Measurements from ENCODE around the gene ZNF497.

The ZNF497 gene

DNA sequence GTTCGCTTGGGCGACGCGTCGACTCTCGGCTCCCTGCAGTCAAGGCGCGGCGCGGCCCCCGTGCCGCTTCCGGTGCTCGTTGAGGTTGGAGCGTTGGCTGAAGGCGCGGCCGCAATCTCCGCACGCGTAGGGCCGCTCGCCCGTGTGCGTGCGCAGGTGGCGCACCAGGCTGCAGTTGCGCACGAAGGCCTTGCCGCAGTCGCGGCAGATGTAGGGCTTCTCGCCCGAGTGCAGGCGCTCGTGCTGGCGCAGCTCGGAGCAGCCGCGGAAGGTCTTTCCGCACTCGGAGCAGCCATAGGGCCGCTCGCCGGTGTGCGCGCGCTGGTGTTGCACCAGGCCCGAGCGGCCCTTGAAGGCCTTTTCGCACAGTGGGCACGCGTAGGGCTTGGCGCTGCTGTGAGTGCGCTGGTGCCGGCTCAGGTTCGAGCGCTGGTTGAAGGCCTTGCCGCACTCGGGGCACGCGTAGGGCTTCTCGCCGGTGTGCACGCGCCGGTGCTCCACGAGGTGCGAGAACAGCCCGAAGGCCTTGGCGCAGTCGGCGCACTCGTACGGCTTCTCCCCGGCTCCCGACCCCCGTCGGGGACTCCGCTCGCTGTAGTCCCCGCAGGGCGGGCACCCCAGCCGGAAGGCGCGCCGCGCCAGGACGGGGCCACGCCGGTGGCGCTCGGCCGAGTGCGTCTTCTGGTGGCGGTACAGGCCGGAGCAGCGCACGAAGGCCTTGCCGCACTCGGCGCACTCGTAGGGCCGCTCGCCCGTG, 5.3 kb upstream of the ZNF497 start:
- DNase-seq (ENCODE audit: low spot score), result no peak

DNA sequence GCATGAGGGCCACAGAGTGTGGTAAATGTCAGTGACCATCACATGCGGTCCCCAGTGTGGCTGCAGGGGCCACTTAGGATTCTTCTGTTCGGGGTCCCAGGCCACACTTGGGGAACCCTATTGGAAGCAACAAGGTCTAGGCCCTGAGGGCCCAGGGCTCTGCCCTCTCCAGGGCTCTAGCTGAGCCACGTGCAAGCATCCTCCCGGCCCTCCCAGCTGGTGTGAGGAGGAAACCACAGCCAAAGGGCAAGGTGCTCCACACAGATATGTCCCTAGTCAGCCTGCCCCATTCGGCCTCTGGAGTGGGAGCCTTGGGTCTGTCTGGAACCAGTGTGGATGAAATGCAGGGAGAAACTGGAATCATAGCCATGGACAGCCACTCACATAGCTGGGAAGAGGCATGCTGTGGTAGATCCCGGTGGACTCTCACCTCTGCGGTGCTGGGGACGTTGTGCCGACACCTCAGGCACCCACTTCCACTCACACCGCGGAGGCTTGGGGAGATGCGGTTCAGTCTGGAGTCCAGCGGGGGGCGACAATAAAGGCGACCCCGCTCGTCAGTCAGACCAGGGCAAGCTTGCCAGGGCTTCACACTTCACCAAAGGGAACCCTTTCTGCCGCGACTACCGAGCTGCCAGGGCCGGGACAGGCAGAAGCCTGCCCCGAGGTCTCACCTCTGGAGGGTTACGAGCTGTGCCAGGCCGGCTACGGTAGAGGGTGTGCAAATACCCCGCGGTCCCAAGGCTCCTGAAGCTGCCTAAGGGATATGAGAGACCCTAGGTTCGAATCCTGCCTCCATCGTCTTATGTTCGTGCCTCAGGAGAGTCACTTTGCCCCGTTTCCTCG, 4.3 kb upstream of the ZNF497 start:
- no peak for DNase-seq (ENCODE audit: low spot score)

DNA sequence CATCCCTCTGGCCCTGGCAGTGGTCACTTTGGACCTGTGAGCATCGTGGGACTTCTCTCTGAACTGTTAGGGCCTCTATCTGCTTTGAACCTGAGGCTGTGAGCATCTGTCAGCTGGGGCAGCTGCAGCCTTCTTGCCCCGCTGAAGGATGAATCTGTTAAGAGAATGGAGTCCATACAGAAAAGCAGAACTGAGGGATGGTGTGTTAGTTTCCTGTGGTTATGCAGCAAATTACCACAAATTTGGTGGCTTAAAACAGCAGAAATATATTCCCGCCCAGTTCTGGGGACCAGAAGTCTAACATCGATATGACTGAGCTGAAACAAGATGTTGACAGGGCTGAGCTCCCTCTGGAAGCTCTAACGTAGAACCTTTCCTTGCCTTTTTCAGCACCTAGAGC, 1.6 kb upstream of the ZNF497 start:
- no peak for DNase-seq (ENCODE audit: low spot score)

- no peak for DNase-seq (ENCODE audit: low spot score)
Observed at GRCh38 chr19:58361900-58362271, 665 bp downstream of the ZNF497 start.

- no peak for DNase-seq (ENCODE audit: low spot score)
Observed at GRCh38 chr19:58357481-58358145, 4.9 kb downstream of the ZNF497 start.

- DNase-seq (ENCODE audit: low spot score), result peak; percentile 23
Observed at GRCh38 chr19:58356766-58357480, 5.6 kb downstream of the ZNF497 start.

DNA sequence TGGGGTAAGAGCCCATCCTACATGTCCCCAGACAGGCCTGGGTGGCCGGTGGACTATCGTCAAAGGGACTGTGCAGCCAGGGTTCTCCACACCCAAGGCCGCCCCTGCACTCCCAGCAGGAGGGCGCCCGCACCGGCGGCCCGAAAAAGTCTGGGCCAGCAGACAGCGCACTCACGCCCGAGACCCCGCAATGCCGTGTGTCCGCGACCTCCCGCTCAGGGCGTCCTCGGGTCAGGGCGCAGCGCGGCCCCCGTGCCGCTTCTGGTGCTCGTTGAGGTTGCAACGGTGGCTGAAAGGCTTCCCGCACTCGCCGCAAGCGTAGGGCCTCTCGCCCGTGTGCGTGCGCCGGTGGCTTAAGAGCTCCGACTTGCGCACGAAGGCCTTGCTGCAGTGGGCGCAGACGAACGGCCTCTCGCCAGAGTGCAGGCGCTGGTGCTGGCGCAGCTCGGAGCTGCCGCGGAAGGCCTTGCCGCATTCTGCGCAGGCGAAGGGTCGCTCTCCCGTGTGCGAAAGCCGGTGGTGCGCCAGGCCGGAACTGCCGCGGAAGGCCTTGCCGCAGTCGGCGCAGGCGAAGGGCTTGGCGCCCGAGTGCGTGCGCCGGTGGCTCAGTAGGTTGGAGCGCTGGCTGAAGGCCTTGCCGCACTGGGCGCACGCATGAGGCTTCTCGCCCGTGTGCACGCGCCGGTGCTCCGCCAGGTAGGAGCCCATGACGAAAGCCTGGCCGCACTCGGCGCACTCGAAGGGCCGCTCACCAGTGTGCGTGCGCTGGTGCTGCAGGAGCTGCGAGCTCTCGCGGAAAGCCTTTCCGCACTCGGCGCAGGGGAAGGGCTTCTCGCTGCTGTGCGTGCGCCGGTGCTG, 6.4 kb downstream of the ZNF497 start:
- peak; percentile 31 for DNase-seq (ENCODE audit: low spot score)

- DNase-seq (ENCODE audit: low spot score), result no peak
Observed at GRCh38 chr19:58355215-58355796, 7.2 kb downstream of the ZNF497 start.

DNA sequence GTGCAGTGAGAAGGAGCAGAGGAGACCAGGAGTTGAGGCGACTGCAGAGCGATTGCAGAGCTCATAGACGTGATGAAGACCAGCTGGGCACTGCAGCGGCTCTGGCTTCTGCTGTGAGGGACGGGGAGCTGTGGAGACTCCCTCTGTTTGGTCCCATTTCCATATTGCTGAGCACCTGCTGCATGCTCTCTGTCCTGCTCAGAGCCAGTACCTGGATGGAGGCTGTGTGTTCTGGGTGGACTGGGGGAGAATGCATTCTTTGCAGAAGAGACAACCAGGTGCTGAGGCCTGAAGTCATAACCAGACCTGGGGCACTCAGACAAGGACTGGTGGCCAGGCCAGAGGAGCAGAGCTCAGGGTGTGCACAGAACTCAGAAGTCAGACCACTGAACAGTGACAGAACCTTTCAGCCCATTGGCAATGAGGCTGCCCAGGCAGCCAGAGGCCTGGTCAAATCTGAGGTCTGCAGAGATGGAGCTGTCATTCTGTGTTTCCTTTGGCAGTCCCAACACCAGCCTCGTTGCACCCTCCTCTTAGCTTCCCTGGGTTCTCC, 8.0 kb downstream of the ZNF497 start:
- no peak for DNase-seq (ENCODE audit: low spot score)

DNA sequence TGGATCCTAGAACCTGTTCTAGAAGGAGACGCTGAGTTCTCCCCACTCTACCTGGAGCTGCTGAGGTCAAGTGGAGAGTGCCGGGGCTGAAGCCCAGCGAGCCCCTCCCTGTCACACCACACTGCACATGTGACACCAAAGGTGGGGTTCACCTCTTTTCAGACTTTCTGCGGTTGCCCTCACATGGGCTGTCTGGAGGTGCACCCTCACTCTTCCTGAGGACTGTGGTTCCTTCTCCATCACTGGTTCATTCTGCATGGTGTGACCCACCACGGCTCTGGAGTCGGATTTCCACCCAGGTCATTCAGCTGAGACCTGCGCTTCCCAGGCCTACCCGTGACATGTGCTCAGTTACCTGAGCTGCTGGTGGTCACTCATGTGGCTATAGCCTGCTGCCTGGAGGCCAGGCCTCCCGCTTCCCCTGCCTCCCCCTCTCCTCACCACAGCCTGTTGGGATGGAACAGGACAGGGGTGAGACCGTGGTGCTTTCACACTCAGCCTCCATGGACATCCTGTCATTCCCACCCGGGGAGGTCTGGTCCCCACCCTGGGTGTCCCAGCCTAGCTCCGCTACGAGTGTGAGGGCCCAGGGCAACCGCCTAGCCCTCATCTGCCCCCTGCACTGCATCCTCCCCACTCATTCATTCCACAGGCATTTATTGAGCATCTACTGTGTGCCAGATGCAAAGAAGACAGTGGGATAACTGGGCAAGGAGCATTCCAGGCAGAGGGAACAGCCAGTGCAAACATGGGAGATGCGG, 8.7 kb downstream of the ZNF497 start:
- no peak for DNase-seq (ENCODE audit: low spot score)

DNA sequence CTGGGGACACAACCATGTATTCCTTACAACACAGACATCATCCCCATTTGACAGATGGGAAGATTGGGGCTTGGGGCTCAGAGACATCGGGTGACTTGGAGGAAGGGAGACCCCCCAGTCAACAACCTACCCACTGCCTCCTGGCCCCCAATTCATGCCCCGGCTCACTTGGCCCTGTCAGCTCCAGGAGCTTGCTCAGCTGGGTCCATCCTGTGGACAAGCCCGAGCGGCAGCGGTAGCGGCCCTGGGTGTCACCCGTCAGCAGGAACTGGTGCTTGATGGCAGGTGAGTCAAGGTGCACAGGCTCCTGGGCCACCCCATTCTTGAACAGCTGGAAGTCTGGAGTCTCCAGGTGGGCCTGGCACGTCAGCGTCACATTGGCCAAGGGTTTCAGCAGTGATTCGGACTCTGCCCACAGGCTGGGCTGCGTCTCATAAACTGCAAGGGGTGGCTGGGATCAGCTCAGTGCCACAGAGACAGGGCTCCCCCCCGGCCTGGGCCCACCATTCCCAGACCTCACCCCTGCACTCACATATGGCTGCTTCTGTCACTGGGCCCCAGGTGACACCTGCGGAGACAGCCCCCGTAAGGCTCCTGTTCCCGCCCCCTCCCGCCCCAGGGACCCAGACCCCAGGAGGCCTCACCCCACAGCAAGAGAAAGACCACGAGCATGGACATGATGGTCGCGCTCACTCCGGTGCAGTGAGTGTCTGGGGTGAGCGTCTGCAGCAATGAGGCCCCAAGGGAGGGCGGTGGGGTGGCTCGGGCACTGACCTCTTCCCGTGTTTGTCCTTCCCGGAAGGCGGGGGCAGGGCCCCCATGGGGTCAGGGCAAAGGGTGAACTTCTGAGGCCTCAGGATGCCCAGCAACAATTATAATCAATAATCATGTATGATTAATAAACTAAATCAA, 9.5 kb downstream of the ZNF497 start, which contains the start of gene A1BG:
A1BG (minus strand) TSS at position 733 of the 912 bp plus-strand sequence; CDS start at position 678, 55 bp downstream.
- no peak for DNase-seq (ENCODE audit: low spot score)

DNA sequence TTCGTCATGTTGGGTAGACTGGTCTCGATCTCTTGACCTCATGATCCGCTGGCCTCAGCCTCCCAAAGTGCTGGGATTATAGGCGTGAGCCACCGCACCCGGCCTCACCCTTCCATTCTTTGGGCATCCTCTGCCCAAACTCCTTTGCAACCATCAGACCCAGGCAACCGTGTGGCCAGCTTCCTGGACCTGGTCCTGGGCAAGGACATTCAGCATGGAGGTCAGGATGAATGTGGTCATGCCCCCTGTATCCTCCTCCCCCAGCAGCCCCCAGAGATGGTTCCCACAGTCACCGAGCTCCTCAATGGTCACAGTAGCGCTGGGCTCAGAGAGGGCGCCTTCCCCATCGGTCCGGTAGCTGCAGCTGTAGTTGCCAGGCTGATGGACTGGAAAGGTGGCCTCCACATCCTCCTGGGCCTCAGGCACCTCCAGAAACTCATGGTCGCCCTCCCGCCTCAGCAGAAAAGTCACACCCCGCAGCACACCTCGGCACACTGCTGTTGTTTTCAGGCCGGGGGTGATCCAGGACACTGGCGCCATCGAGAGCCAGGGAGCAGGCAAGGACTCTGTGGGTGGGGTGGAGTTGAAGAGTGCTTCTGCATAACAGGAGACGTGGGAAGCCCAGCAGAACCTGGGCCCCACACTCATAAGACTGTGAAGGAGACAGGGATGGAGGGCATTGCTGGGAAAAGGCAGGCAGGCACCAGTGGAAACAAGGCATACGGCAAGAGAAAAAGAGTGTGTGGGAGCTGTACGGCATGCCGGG, 10.4 kb downstream of the ZNF497 start:
- DNase-seq (ENCODE audit: low spot score), result no peak

GRCh38 chr19:58351558-58351878, 11.0 kb downstream of the ZNF497 start:
- no peak for DNase-seq (ENCODE audit: low spot score)

DNA sequence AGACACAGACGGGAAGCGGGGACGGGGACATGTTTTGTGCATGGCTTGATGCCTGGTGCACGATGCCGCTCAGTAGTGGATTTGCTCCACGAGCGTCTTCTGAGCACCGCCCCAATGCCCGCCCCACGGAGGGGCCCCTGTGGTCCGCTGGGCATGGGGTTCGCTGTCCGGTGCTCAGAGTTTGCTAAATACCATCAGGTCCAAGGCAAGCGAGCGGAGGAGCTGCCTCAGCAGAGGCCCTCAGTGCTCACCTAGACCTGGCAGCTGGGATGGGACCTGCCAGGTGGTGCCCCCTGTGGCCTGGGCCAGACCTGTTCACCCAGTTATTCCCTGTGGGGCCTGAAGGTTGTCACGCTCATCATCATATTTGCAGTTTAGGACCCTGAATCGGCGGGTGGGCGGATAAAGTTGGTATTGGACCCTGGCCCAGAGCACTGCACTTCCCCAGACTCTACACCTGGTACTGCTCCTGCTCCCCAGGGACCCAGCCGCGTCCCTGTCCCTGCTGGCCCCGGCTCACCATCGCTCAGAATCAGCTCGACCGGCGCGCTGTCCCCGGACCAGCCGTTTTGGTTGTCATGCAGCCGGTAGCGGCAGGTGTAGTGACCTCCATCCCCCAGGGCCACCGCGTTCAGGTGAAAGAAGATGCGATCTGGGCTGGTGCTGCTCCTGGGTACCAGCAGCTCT, 11.5 kb downstream of the ZNF497 start:
- DNase-seq (ENCODE audit: low spot score), result no peak

- DNase-seq (ENCODE audit: low spot score), result no peak
Observed at GRCh38 chr19:58350001-58350861, 12.3 kb downstream of the ZNF497 start.

DNA sequence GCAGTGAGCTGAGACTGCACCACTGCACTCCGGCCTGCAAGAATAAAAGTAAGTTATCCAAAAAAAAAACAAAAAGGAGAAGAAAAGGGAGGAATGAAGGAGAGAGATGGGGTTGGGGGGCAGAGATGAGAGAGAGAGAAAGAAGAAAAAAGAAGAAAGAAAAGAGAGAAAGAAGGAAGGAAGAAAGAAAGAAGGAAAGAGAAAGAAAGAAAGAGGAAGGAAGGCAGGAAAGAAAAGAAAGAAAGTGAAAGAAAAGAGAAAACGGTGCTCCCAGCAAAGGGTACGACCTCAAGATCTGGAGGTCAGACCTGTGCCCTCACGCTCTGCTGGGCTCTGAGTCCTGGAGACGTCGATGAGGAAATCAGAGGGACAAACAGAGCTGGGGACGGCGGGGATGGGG, 13.0 kb downstream of the ZNF497 start:
- no peak for DNase-seq (ENCODE audit: low spot score)
